Neural crest cell (in vitro differentiated cells): ENCODE results near the gene TRAF3IP3. TPM values are rescaled to one million over a fixed set of nuclear protein-coding genes. Genes with fewer than 3 reads are reported as not detected.
"Not testable (repeated sequence)": the region's sequence is repeated elsewhere in the genome, so short reads cannot be mapped to it uniquely, and the experiment has no call there.

ENCODE experiments used
- DNase-seq: peaks from one replicate; pipeline ENCODE4 v3.0.0; 2021; ENCODE audit warnings: low read depth, mixed read lengths, low spot score
- H3K27ac Mint-ChIP-seq: one replicate; pipeline ENCODE4 v1.8.0; 2021; ENCODE audit warnings: mild to moderate bottlenecking, mixed read lengths; ENCODE audit not compliant: unreplicated experiment
- H3K27me3 Mint-ChIP-seq: 2 replicates; pipeline ENCODE4 v1.8.0; 2021; ENCODE audit warnings: low read depth, mild to moderate bottlenecking, mixed read lengths
- H3K36me3 Mint-ChIP-seq: 2 replicates; pipeline ENCODE4 v1.8.0; 2021; ENCODE audit warnings: low read depth, mild to moderate bottlenecking, mixed read lengths
- H3K4me1 Mint-ChIP-seq: 2 replicates; pipeline ENCODE4 v1.8.0; 2021; ENCODE audit warnings: mixed read lengths
- H3K4me3 Mint-ChIP-seq: one replicate; pipeline ENCODE4 v1.8.0; 2021; ENCODE audit warnings: mild to moderate bottlenecking, mixed read lengths
- H3K9me3 Mint-ChIP-seq: 2 replicates; pipeline ENCODE4 v1.8.0; 2021; ENCODE audit warnings: mixed read lengths
- CTCF ChIP-seq: fragments of 200-600 bp; sonication (generic); conservative IDR thresholded peaks from 2 replicates; pipeline ENCODE4 v1.5.0; 2021; ENCODE audit warnings: antibody characterized with exemption, mild to moderate bottlenecking
- total RNA-seq: library from RNA; stranded (reverse); gene quantifications from 2 replicates; pipeline ENCODE4 v1.2.1, GENCODE V29; 2021

TRAF3IP3 gene
- total RNA-seq, 1 donor from 2014 or later, result not detected

GRCh38 chr1:209789245-209789644, 33.4 kb downstream of the TRAF3IP3 start:
- Mint-ChIP-seq H3K27me3 (peaks cover 99% of the 10 kb centered on the region), H3K4me1 (peaks cover 6% of the 10 kb centered on the region), H3K4me3 (no peak overlapping the region), H3K9me3 (peaks cover 5% of the 10 kb centered on the region), H3K36me3 (peaks cover 2% of the 10 kb centered on the region), H3K27ac (no peak overlapping the region)
- TF ChIP-seq CTCF, result no peak
- no peak for DNase-seq

- H3K27me3 Mint-ChIP-seq, result peaks cover 100% of the 10 kb centered on the region
- DNase-seq, result no peak
- TF ChIP-seq CTCF, result no peak
- H3K36me3 Mint-ChIP-seq, result no peaks in the 10 kb centered on the region
- H3K4me3 Mint-ChIP-seq, result no peak overlapping the region
- no peaks in the 10 kb centered on the region for H3K4me1 Mint-ChIP-seq
- H3K27ac Mint-ChIP-seq, result no peak overlapping the region
- H3K9me3 Mint-ChIP-seq, result peaks cover under 1% of the 10 kb centered on the region
Measured at GRCh38 chr1:209790286-209791193, 34.7 kb downstream of the TRAF3IP3 start.

- no peak for TF ChIP-seq CTCF
Measured at GRCh38 chr1:209791920-209792319, 36.1 kb downstream of the TRAF3IP3 start.

GRCh38 chr1:209793711-209794110, 37.9 kb downstream of the TRAF3IP3 start:
- not testable (repeated sequence) for H3K27ac Mint-ChIP-seq, DNase-seq, H3K4me3 Mint-ChIP-seq, H3K4me1 Mint-ChIP-seq, H3K9me3 Mint-ChIP-seq, H3K36me3 Mint-ChIP-seq
- H3K27me3 Mint-ChIP-seq, result peaks cover 95% of the 10 kb centered on the region

More at GRCh38 chr1:209791920-209792319, 36.1 kb downstream of the TRAF3IP3 start:
- no peak for DNase-seq
- Mint-ChIP-seq H3K4me1 (no peaks in the 10 kb centered on the region), H3K36me3 (no peaks in the 10 kb centered on the region), H3K9me3 (no peaks in the 10 kb centered on the region), H3K27me3 (peaks cover 100% of the 10 kb centered on the region), H3K27ac (no peak overlapping the region), H3K4me3 (no peak overlapping the region)

GRCh38 chr1:209797978-209798639, 42.3 kb downstream of the TRAF3IP3 start:
- H3K27ac Mint-ChIP-seq, result no peak overlapping the region
- H3K9me3 Mint-ChIP-seq, result no peaks in the 10 kb centered on the region
- H3K27me3 Mint-ChIP-seq, result peaks cover 91% of the 10 kb centered on the region
- no peak for DNase-seq
- H3K4me3 Mint-ChIP-seq, result no peak overlapping the region
- no peaks in the 10 kb centered on the region for H3K36me3 Mint-ChIP-seq
- no peak for TF ChIP-seq CTCF
- H3K4me1 Mint-ChIP-seq, result no peaks in the 10 kb centered on the region
